Mammary epithelial cell (primary cell): Measurements from ENCODE around the gene TCF25.

Experiments used
- CTCF ChIP-seq, 2 donors: IDR thresholded peaks in 1 of 2; conservative IDR thresholded peaks in 1 of 2; 2 replicates each; pipeline ENCODE4 v1.5.1; 2011 to 2012; ENCODE audit warnings: inconsistent platforms in 2 of 2, low read length in 2 of 2, mild to moderate bottlenecking in 2 of 2, control low read depth in 1 of 2, low read depth in 1 of 2; ENCODE audit not compliant: insufficient read depth in 1 of 2; ENCODE audit errors: extremely low read depth in 1 of 2
- EZH2 ChIP-seq: IDR thresholded peaks from 2 replicates; pipeline ENCODE4 v1.6.1; 2012; ENCODE audit warnings: low read length, inconsistent platforms, borderline replicate concordance

GRCh38 chr16:89903908-89904515 lies 30.6 kb downstream of the TCF25 start:
- no peak for TF ChIP-seq CTCF (conservative IDR thresholded peaks at IDR 0.05 in 1 of 2, IDR thresholded peaks at IDR 0.05 in 1 of 2; ENCODE audit: extremely low read depth in 1 of 2, insufficient read depth in 1 of 2, low read depth in 1 of 2, low read length in 2 of 2)
- no peak for TF ChIP-seq EZH2
